ENCODE results near the gene ZC3H18. TPM values are rescaled to one million over a fixed set of nuclear protein-coding genes. Genes with fewer than 3 reads are reported as not detected.

The ZC3H18 gene
- total RNA-seq, 1 donor from 2014 or later, result 49.3 TPM

DNA sequence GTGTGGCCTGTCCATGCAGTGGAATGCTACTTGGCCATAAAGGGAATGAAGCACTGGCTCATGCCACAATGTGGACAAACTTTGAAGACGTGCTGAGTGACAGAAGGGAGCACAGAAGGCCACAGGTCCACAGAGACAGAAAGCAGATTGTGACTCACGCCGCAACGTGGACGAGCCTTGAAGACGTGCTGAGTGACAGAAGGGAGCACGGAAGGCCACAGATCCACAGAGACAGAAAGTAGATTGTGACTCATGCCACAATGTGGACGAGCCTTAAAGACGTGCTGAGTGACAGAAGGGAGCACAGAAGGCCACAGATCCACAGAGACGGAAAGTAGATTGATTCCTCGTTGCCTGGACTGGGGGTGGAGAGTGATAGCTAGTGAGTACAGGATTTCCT is 19.2 kb downstream of the ZC3H18 start:
- TF ChIP-seq, protein P1, sequence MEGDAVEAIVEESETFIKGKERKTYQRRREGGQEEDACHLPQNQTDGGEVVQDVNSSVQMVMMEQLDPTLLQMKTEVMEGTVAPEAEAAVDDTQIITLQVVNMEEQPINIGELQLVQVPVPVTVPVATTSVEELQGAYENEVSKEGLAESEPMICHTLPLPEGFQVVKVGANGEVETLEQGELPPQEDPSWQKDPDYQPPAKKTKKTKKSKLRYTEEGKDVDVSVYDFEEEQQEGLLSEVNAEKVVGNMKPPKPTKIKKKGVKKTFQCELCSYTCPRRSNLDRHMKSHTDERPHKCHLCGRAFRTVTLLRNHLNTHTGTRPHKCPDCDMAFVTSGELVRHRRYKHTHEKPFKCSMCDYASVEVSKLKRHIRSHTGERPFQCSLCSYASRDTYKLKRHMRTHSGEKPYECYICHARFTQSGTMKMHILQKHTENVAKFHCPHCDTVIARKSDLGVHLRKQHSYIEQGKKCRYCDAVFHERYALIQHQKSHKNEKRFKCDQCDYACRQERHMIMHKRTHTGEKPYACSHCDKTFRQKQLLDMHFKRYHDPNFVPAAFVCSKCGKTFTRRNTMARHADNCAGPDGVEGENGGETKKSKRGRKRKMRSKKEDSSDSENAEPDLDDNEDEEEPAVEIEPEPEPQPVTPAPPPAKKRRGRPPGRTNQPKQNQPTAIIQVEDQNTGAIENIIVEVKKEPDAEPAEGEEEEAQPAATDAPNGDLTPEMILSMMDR (IDR thresholded peaks at IDR 0.05; ENCODE audit: unreplicated experiment), result no peak
- Mint-ChIP-seq H3K27ac (ENCODE audit: unreplicated experiment) (no peak overlapping the region), H3K9me3 (ENCODE audit: unreplicated experiment) (no peaks in the 10 kb centered on the region)

DNA sequence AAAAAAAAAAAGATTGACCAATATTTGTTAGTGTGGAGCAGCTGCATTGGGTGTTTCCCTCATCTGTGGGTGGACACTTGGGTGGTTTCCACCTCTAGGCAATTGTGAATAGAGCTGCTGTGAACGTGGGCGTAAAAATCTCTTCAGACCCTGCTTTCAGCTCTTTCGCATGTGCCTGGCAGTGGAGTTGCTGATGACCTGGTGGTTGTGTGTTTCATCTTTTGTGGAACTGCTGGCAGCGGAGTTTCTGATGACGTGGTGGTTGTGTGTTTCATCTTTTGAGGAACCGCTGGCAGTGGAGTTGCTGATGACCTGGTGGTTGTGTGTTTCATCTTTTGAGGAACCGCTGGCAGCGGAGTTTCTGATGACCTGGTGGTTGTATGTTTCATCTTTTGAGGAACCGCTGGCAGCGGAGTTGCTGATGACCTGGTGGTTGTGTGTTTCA is 21.4 kb downstream of the ZC3H18 start:
- Mint-ChIP-seq H3K27me3 (ENCODE audit: unreplicated experiment) (peaks cover 2% of the 10 kb centered on the region), H3K9me3 (ENCODE audit: unreplicated experiment) (no peaks in the 10 kb centered on the region), H3K36me3 (ENCODE audit: low read depth, unreplicated experiment) (peaks cover 36% of the 10 kb centered on the region), H3K4me1 (ENCODE audit: unreplicated experiment) (peaks cover 13% of the 10 kb centered on the region), H3K4me3 (ENCODE audit: unreplicated experiment) (no peak overlapping the region), H3K27ac (ENCODE audit: unreplicated experiment) (no peak overlapping the region)
- no peak for DNase-seq (ENCODE audit: low spot score)
- TF ChIP-seq, protein P1 (IDR thresholded peaks at IDR 0.05; ENCODE audit: unreplicated experiment), result no peak

More for the DNA sequence above, 19.2 kb downstream of the ZC3H18 start:
- peaks cover 4% of the 10 kb centered on the region for H3K27me3 Mint-ChIP-seq (ENCODE audit: unreplicated experiment)
- H3K36me3 Mint-ChIP-seq (ENCODE audit: low read depth, unreplicated experiment), result peaks cover 40% of the 10 kb centered on the region
- DNase-seq (ENCODE audit: low spot score), result no peak
- peaks cover 9% of the 10 kb centered on the region for H3K4me1 Mint-ChIP-seq (ENCODE audit: unreplicated experiment)
- no peak overlapping the region for H3K4me3 Mint-ChIP-seq (ENCODE audit: unreplicated experiment)

DNA sequence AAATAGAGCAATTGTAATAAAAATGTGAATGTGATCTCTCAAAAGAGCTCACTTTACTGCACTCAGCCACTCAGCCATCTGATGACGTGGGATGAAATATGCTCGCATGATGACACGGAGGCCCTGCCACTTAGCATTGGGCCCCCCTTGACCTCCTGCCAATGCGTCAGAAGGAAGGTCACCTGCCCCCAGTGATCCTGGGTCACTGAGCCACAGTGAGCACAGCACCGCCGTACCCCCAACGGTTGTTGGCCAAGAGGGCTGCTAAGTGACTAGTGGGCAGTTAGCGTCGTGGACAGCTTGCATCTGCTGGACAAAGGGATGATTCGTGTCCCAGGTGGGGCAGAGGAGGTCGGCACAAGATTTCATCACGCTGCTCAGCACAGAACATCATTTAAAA is 22.9 kb downstream of the ZC3H18 start:
- DNase-seq (ENCODE audit: low spot score), result no peak
- TF ChIP-seq, protein P1 (IDR thresholded peaks at IDR 0.05; ENCODE audit: unreplicated experiment), result no peak
- H3K4me1 Mint-ChIP-seq (ENCODE audit: unreplicated experiment), result peaks cover 13% of the 10 kb centered on the region
- peaks cover 27% of the 10 kb centered on the region for H3K36me3 Mint-ChIP-seq (ENCODE audit: low read depth, unreplicated experiment)
- peak overlapping the region; percentile 42 for H3K4me3 Mint-ChIP-seq (ENCODE audit: unreplicated experiment)
- peak overlapping the region; percentile 72 for H3K27ac Mint-ChIP-seq (ENCODE audit: unreplicated experiment)
- peaks cover 2% of the 10 kb centered on the region for H3K27me3 Mint-ChIP-seq (ENCODE audit: unreplicated experiment)
- H3K9me3 Mint-ChIP-seq (ENCODE audit: unreplicated experiment), result no peaks in the 10 kb centered on the region

DNA sequence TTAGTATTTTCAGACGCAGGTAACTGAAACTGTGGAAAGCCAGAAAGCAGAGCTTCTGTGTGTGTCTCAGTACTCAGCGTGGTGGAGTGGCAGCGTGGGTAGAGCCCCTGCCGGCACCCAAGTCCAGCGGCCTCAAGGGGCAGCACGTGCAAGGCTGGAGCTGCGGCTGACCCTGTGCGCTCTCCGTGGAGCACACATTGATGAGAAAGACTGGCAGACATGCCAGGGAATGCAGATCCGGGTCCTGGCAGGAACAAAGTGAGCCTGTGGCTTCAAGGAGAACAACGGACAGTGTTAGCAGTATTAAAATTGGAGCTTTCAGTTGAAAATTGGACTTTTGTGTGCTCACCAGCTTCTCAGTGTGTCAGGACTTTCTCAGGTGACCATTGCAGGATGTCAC is 23.3 kb downstream of the ZC3H18 start:
- peaks cover 27% of the 10 kb centered on the region for H3K36me3 Mint-ChIP-seq (ENCODE audit: low read depth, unreplicated experiment)
- DNase-seq (ENCODE audit: low spot score), result no peak
- H3K4me3 Mint-ChIP-seq (ENCODE audit: unreplicated experiment), result no peak overlapping the region
- no peaks in the 10 kb centered on the region for H3K9me3 Mint-ChIP-seq (ENCODE audit: unreplicated experiment)
- TF ChIP-seq, protein P1 (IDR thresholded peaks at IDR 0.05; ENCODE audit: unreplicated experiment), result no peak
- peaks cover 2% of the 10 kb centered on the region for H3K27me3 Mint-ChIP-seq (ENCODE audit: unreplicated experiment)
- H3K4me1 Mint-ChIP-seq (ENCODE audit: unreplicated experiment), result peaks cover 13% of the 10 kb centered on the region
- H3K27ac Mint-ChIP-seq (ENCODE audit: unreplicated experiment), result peak overlapping the region; percentile 80

DNA sequence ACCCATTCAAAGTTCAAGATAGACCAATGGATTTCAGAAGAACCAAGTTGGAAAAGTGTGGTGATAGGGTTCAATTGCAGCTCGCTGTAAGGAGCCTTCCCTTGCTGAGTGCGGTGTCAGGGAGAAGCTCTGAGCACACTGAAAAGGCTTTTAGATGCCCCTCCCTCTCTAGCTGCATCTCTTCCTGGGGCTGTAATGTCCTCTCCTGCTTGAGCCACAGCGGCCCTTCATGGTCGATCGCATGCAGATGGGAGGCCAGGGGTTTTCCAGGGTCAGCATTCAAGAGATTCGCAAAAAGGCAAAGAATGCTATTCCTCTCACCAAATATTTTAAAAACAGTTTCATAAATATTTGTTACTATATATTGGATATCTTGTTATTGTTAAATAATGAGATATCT is 23.7 kb downstream of the ZC3H18 start:
- Mint-ChIP-seq H3K36me3 (ENCODE audit: low read depth, unreplicated experiment) (peaks cover 27% of the 10 kb centered on the region), H3K27ac (ENCODE audit: unreplicated experiment) (peak overlapping the region; percentile 80)

More for the DNA sequence above, 23.7 kb downstream of the ZC3H18 start:
- TF ChIP-seq, protein P1 (IDR thresholded peaks at IDR 0.05; ENCODE audit: unreplicated experiment), result no peak
- no peaks in the 10 kb centered on the region for H3K9me3 Mint-ChIP-seq (ENCODE audit: unreplicated experiment)
- H3K4me1 Mint-ChIP-seq (ENCODE audit: unreplicated experiment), result peaks cover 13% of the 10 kb centered on the region
- no peak for DNase-seq (ENCODE audit: low spot score)
- H3K4me3 Mint-ChIP-seq (ENCODE audit: unreplicated experiment), result no peak overlapping the region
- peaks cover 2% of the 10 kb centered on the region for H3K27me3 Mint-ChIP-seq (ENCODE audit: unreplicated experiment)

All from endothelial cell (in vitro differentiated cells).